Measurements from ENCODE around the gene TM4SF1. TPM values are rescaled to one million over a fixed set of nuclear protein-coding genes. Genes with fewer than 3 reads are reported as not detected.
"Not testable (repeated sequence)": the region's sequence is repeated elsewhere in the genome, so short reads cannot be mapped to it uniquely, and the experiment has no call there.

TM4SF1 gene
- total RNA-seq, 1 donor from 2014 or later: 0.97 TPM

- no peak for TF ChIP-seq CTCF (IDR thresholded peaks at IDR 0.05; ENCODE audit: unreplicated experiment)
- H3K36me3 Mint-ChIP-seq (ENCODE audit: low read depth, unreplicated experiment): no peaks in the 10 kb centered on the region
- no peaks in the 10 kb centered on the region for H3K9me3 Mint-ChIP-seq (ENCODE audit: unreplicated experiment)
- DNase-seq (ENCODE audit: low spot score): no peak
- peak overlapping the region; percentile 96 for H3K27ac Mint-ChIP-seq (ENCODE audit: unreplicated experiment)
- H3K27me3 Mint-ChIP-seq (ENCODE audit: unreplicated experiment): no peaks in the 10 kb centered on the region
- peaks cover 34% of the 10 kb centered on the region for H3K4me1 Mint-ChIP-seq (ENCODE audit: unreplicated experiment)
- H3K4me3 Mint-ChIP-seq (ENCODE audit: unreplicated experiment): no peak overlapping the region
Observed at GRCh38 chr3:149340310-149340933, 37.0 kb downstream of the TM4SF1 start.

DNA sequence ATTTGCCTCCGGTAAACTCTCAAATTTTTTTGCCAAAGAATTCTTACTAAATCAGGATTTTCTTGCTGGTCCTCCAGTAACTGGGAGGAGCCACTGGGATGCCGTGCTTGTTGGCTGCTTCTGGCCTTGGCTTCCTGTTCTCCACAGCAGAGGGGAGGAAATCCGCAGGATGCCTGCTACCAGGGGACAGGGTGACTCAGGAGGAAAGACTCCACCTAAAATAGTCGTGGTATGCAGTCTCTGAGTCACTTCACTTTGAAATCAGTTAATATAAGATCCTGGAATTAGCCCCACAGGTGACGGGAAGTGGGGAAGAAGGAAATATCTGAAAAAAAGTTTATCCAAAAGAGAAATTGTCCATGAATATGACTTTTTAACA is 37.5 kb downstream of the TM4SF1 start:
- no peak overlapping the region for H3K4me3 Mint-ChIP-seq (ENCODE audit: unreplicated experiment)
- peak overlapping the region; percentile 96 for H3K27ac Mint-ChIP-seq (ENCODE audit: unreplicated experiment)
- DNase-seq (ENCODE audit: low spot score): peak; percentile 79

GRCh38 chr3:149337486-149337885 is 40.0 kb downstream of the TM4SF1 start:
- peaks cover 40% of the 10 kb centered on the region for H3K4me1 Mint-ChIP-seq (ENCODE audit: unreplicated experiment)
- not testable (repeated sequence) for H3K4me3 Mint-ChIP-seq (ENCODE audit: unreplicated experiment); H3K27ac Mint-ChIP-seq (ENCODE audit: unreplicated experiment); DNase-seq (ENCODE audit: low spot score); H3K36me3 Mint-ChIP-seq (ENCODE audit: low read depth, unreplicated experiment); H3K27me3 Mint-ChIP-seq (ENCODE audit: unreplicated experiment); H3K9me3 Mint-ChIP-seq (ENCODE audit: unreplicated experiment)

More for the DNA sequence above, 37.5 kb downstream of the TM4SF1 start:
- Mint-ChIP-seq H3K36me3 (ENCODE audit: low read depth, unreplicated experiment) (no peaks in the 10 kb centered on the region), H3K9me3 (ENCODE audit: unreplicated experiment) (no peaks in the 10 kb centered on the region), H3K27me3 (ENCODE audit: unreplicated experiment) (no peaks in the 10 kb centered on the region), H3K4me1 (ENCODE audit: unreplicated experiment) (peaks cover 34% of the 10 kb centered on the region)
- no peak for TF ChIP-seq CTCF (IDR thresholded peaks at IDR 0.05; ENCODE audit: unreplicated experiment)

DNA sequence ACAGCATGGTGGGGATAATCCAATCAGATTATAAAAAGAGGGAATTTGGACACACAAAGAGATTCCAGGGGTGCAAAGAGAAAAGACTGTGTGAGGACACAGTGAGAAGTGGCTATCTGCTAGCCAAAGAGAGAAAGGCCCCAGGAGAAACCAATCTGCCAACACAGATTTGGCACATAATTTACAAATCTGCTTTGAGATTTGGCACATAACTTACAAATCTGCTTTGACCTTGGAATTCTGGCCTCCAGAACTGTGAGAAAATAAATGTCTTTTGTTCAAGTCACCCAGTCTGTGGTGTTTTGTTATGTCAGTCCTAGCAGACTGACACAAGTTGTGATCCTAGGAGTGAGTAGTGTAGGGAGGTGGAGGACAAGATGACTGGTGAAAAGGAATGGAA is 40.5 kb downstream of the TM4SF1 start:
- Mint-ChIP-seq H3K27ac (ENCODE audit: unreplicated experiment) (no peak overlapping the region), H3K9me3 (ENCODE audit: unreplicated experiment) (no peaks in the 10 kb centered on the region), H3K4me1 (ENCODE audit: unreplicated experiment) (peaks cover 35% of the 10 kb centered on the region), H3K36me3 (ENCODE audit: low read depth, unreplicated experiment) (no peaks in the 10 kb centered on the region), H3K27me3 (ENCODE audit: unreplicated experiment) (no peaks in the 10 kb centered on the region), H3K4me3 (ENCODE audit: unreplicated experiment) (no peak overlapping the region)
- DNase-seq (ENCODE audit: low spot score): no peak
- no peak for TF ChIP-seq CTCF (IDR thresholded peaks at IDR 0.05; ENCODE audit: unreplicated experiment)

GRCh38 chr3:149333176-149333859 is 44.1 kb downstream of the TM4SF1 start, which contains the start of gene TM4SF18:
Gene TM4SF18 (minus strand): TSS chr3:149333636. CDS start chr3:149333382, 254 bp downstream.
- no peak for DNase-seq (ENCODE audit: low spot score)
- Mint-ChIP-seq H3K27ac (ENCODE audit: unreplicated experiment) (peak within 1 kb of the TSS; percentile 95), H3K9me3 (ENCODE audit: unreplicated experiment) (no peaks in the 10 kb centered on the region), H3K36me3 (ENCODE audit: low read depth, unreplicated experiment) (no peaks in the 10 kb centered on the region), H3K4me1 (ENCODE audit: unreplicated experiment) (peaks cover 27% of the 10 kb centered on the region), H3K4me3 (ENCODE audit: unreplicated experiment) (peak within 1 kb of the TSS; percentile 86), H3K27me3 (ENCODE audit: unreplicated experiment) (no peaks in the 10 kb centered on the region)
- no peak for TF ChIP-seq CTCF (IDR thresholded peaks at IDR 0.05; ENCODE audit: unreplicated experiment)
